GM20000 (cell line): ENCODE measurements around the gene LACRT.

Experiments
- DNase-seq: peaks from one replicate; pipeline ENCODE4 v3.0.0; 2012; ENCODE audit warnings: low spot score
- CTCF ChIP-seq: IDR thresholded peaks from 2 replicates; pipeline ENCODE4 v1.5.1; 2012; ENCODE audit warnings: mild to moderate bottlenecking, control low read depth; ENCODE audit errors: extremely low read depth, missing control alignments

Gene LACRT

DNA sequence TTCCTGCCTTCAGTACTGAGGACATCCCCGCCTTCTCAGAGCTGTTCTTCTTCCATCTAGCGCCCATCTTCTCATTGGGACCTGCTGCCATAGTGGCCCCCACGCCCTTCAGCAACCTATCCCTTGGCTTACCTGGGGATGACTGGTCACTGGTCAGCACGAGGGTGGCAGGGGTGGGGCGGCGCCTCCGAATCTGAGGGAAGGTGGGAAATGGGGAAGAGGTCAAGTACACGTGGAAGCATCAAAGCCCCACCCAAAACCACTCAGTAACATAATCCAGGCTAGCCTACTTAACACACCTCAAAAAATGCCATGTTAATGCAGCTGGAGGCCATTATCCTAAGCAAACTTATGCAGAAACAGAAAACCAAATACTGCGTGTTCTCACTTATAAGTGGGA is 50.6 kb downstream of the LACRT start:
- DNase-seq, result no peak
- TF ChIP-seq CTCF, result no peak

GRCh38 chr12:54583726-54584125 is 51.0 kb downstream of the LACRT start:
- TF ChIP-seq CTCF, result no peak
- DNase-seq, result no peak

GRCh38 chr12:54581412-54581811 is 53.3 kb downstream of the LACRT start:
- DNase-seq, result no peak
- no peak for TF ChIP-seq CTCF
